ENCODE results near the gene VAMP5.

Gene VAMP5, protein sequence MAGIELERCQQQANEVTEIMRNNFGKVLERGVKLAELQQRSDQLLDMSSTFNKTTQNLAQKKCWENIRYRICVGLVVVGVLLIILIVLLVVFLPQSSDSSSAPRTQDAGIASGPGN

DNA sequence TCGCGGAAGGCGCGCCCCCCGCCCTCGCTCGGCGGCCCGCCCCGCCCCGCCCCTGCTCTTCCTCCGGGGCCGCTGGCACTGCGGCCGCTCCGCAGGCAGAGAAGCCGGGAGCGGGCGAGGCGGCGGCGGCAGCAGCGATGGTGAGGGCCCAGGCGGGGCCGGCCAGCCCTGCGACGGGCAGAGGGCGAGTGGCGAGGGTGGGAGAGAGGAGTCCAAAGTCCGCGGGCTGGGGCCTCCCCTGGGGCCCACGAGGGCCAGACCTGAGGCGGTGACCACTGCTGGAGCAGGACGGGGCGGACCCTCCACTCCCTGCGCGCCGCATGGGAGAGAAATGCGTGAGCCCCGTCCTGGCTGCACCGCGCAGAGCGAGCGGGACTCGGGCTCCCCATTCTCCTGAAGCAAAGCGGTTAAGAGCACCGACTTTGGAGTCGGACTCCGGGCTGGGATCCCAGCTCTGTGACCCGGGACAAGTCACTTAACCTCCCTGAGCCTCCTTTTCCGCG is at the start of gene VAMP5:
VAMP5 (plus strand) TSS at position 78 of the 503 bp plus-strand sequence; CDS start at position 138, 60 bp downstream.
- no peak for DNase-seq (ENCODE audit: extremely low spot score)
- TF ChIP-seq ZNF384 (IDR thresholded peaks at IDR 0.05) (no peak), ARNT (IDR thresholded peaks at IDR 0.05) (no peak), NFRKB (IDR thresholded peaks at IDR 0.05) (no peak), ELF4 (IDR thresholded peaks at IDR 0.05) (no peak), FOXK2 (IDR thresholded peaks at IDR 0.05) (no peak), L3MBTL2 (conservative IDR thresholded peaks at IDR 0.05) (no peak), BHLHE40 (IDR thresholded peaks at IDR 0.05; ENCODE audit: borderline replicate concordance) (no peak), TARDBP (IDR thresholded peaks at IDR 0.05) (no peak), SP1 (IDR thresholded peaks at IDR 0.05) (no peak), SUZ12 (IDR thresholded peaks at IDR 0.05) (no peak), LEF1 (IDR thresholded peaks at IDR 0.05; ENCODE audit: borderline replicate concordance) (no peak), FOXM1 (IDR thresholded peaks at IDR 0.05; ENCODE audit: borderline replicate concordance) (no peak)
- TF ChIP-seq, protein P1, sequence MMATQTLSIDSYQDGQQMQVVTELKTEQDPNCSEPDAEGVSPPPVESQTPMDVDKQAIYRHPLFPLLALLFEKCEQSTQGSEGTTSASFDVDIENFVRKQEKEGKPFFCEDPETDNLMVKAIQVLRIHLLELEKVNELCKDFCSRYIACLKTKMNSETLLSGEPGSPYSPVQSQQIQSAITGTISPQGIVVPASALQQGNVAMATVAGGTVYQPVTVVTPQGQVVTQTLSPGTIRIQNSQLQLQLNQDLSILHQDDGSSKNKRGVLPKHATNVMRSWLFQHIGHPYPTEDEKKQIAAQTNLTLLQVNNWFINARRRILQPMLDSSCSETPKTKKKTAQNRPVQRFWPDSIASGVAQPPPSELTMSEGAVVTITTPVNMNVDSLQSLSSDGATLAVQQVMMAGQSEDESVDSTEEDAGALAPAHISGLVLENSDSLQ (IDR thresholded peaks at IDR 0.05): no peak
- CTCF ChIA-PET: no interaction called here
- POLR2A ChIA-PET: interaction anchor here (1.0 to 4.5 kb wide), 2 partner anchors 10 to 18 kb away, joined by 4 to 28 read pairs; partner anchors contain the start of genes RNF181 and TMEM150A

DNA sequence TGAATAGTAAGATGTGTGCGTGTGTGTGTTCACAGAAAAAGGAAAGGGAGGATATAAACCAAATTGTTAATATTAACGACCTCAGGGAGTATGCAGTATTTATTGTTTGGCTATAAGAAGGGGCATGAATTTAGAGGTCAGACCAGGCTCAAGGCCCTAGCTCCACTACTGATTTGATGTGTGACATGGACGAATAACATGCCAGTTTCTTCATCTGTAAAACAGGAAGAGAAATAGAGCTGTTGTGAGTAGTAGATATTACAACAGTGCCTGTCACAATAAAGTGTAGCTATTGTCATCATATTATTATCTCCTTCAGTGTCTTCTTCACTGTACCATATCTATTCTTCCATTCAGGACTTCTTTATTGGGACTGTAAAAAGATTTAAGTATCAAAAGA is 49.4 kb upstream of the VAMP5 start:
- no peak for DNase-seq (ENCODE audit: extremely low spot score)
- ChIA-PET POLR2A (interaction anchor here (1.2 to 3.0 kb wide), 5 partner anchors 11 to 114 kb away, joined by 3 to 13 read pairs (median 4); partner anchors contain the start of gene RNF181), CTCF (no interaction called here)
- TF ChIP-seq, protein P1 (IDR thresholded peaks at IDR 0.05): no peak
- TF ChIP-seq NFRKB (IDR thresholded peaks at IDR 0.05): no peak
- no peak for TF ChIP-seq BHLHE40 (IDR thresholded peaks at IDR 0.05; ENCODE audit: borderline replicate concordance)
- TF ChIP-seq TARDBP (IDR thresholded peaks at IDR 0.05): no peak
- TF ChIP-seq SUZ12 (IDR thresholded peaks at IDR 0.05): no peak
- TF ChIP-seq FOXM1 (IDR thresholded peaks at IDR 0.05; ENCODE audit: borderline replicate concordance): no peak
- TF ChIP-seq ZNF384 (IDR thresholded peaks at IDR 0.05): no peak
- no peak for TF ChIP-seq CTBP1 (IDR thresholded peaks at IDR 0.05; ENCODE audit: borderline replicate concordance)
- no peak for TF ChIP-seq ELF4 (IDR thresholded peaks at IDR 0.05)
- no peak for TF ChIP-seq FOXA1 (IDR thresholded peaks at IDR 0.05)
- no peak for TF ChIP-seq SP1 (IDR thresholded peaks at IDR 0.05)
- no peak for TF ChIP-seq LEF1 (IDR thresholded peaks at IDR 0.05; ENCODE audit: borderline replicate concordance)
- TF ChIP-seq ARNT (IDR thresholded peaks at IDR 0.05): no peak
- TF ChIP-seq FOXK2 (IDR thresholded peaks at IDR 0.05): no peak
- no peak for TF ChIP-seq L3MBTL2 (conservative IDR thresholded peaks at IDR 0.05)
- TF ChIP-seq HDGF (IDR thresholded peaks at IDR 0.05; ENCODE audit: borderline replicate concordance): no peak

DNA sequence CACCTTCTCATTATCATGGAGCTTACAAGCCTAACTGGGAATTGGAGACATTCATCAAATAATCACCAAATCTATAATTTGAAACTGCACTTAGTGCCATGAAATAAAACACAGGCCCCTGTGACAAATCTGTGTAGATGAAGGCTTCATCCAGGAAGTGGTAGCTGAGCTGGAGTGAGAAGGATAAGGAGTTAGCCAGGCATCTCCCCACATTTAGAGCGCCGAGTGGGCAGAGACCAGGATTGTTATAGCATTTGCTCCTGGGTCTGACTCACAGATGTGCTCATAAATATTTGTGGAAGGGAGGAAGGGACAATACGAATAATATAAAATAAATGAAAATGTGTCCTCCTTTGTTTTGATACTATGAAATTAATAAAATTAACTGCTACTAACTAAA is 47.8 kb upstream of the VAMP5 start:
- TF ChIP-seq FOXK2 (IDR thresholded peaks at IDR 0.05) (no peak), CTBP1 (IDR thresholded peaks at IDR 0.05; ENCODE audit: borderline replicate concordance) (no peak), LEF1 (IDR thresholded peaks at IDR 0.05; ENCODE audit: borderline replicate concordance) (no peak), L3MBTL2 (conservative IDR thresholded peaks at IDR 0.05) (no peak), SP1 (IDR thresholded peaks at IDR 0.05) (no peak), ELF4 (IDR thresholded peaks at IDR 0.05) (no peak), ARNT (IDR thresholded peaks at IDR 0.05) (no peak), FOXM1 (IDR thresholded peaks at IDR 0.05; ENCODE audit: borderline replicate concordance) (no peak), ZNF384 (IDR thresholded peaks at IDR 0.05) (no peak), FOXA1 (IDR thresholded peaks at IDR 0.05) (no peak), SUZ12 (IDR thresholded peaks at IDR 0.05) (no peak), TARDBP (IDR thresholded peaks at IDR 0.05) (no peak), BHLHE40 (IDR thresholded peaks at IDR 0.05; ENCODE audit: borderline replicate concordance) (no peak), HDGF (IDR thresholded peaks at IDR 0.05; ENCODE audit: borderline replicate concordance) (no peak), NFRKB (IDR thresholded peaks at IDR 0.05) (no peak)
- TF ChIP-seq, protein P1 (IDR thresholded peaks at IDR 0.05): no peak
- ChIA-PET CTCF (interaction anchor here (0.6 kb wide), 1 partner anchor 115 kb away, joined by 5 read pairs; no protein-coding TSS in a partner anchor), POLR2A (interaction anchor here (1.5 to 5.4 kb wide), 7 partner anchors 8 to 117 kb away, joined by 5 to 105 read pairs (median 35); partner anchors contain the start of genes C2orf68 and SH2D6)
- DNase-seq (ENCODE audit: extremely low spot score): no peak

DNA sequence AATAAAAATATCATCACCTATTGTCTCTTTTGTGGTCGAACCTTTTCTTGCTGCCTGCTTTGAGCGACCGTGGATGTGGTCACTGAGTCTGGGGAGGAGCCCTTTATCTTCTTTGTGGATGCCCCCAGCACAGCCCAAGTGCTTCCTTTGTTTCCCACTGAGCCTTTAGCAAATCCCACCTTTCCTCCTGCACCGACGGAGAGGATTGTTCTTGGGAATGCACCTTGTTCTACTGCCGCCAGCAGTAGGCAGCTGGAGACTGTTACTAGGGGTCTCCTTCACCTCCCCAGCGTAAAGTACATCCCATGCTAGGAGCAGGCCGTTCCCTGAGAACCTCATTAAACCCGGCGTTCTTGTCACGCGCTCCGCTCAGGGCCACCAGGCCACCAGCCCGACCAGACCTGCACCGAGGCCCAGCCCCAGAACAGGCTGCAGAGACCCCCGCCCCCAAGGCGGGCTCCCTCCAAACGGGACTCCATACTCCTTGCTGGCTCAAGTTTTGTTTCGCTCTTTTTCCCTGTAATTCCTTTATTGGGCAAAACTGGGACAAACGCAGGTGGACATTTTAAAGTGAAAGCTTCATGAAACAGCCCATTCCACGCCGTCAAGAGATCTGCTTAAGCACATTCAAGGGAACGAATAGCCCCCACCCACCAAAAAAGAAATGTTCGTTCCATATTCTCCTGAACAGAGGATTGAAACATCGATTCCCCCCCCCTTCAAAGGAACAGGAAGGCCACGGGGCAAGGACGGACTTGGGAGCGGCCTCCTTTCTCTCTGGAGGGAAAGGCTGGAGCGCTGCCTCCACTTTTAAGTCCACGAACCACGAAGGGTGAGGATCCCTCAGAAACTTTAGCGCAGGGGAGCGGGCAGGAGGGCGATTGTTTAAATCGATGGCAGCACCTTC is 46.4 kb upstream of the VAMP5 start:
- TF ChIP-seq ZNF384 (IDR thresholded peaks at IDR 0.05) (no peak), LEF1 (IDR thresholded peaks at IDR 0.05; ENCODE audit: borderline replicate concordance) (no peak), ELF4 (IDR thresholded peaks at IDR 0.05) (no peak), BHLHE40 (IDR thresholded peaks at IDR 0.05; ENCODE audit: borderline replicate concordance) (no peak), TARDBP (IDR thresholded peaks at IDR 0.05) (no peak), L3MBTL2 (conservative IDR thresholded peaks at IDR 0.05) (no peak), FOXK2 (IDR thresholded peaks at IDR 0.05) (no peak), HDGF (IDR thresholded peaks at IDR 0.05; ENCODE audit: borderline replicate concordance) (no peak), SP1 (IDR thresholded peaks at IDR 0.05) (no peak), FOXM1 (IDR thresholded peaks at IDR 0.05; ENCODE audit: borderline replicate concordance) (no peak), ARNT (IDR thresholded peaks at IDR 0.05) (no peak)
- peak; percentile 42 for DNase-seq (ENCODE audit: extremely low spot score)
- ChIA-PET POLR2A (interaction anchor here (0.8 to 5.4 kb wide), 29 partner anchors 9 to 567 kb away, joined by 3 to 105 read pairs (median 5); partner anchors contain the start of genes GGCX, KCMF1, RNF181 and SH2D6), CTCF (interaction anchor here (0.9 to 1.2 kb wide), 2 partner anchors 14 to 100 kb away, joined by 4 to 5 read pairs; no protein-coding TSS in a partner anchor)

All from HEK293T (cell line).